Spleen (tissue), 11 donors: Measurements from ENCODE around the gene SNX30. TPM values are rescaled to one million over a fixed set of nuclear protein-coding genes. Genes with fewer than 3 reads are reported as not detected.
A peak's percentile ranks its signal among the peaks of the same experiment; 100 is the strongest.

Source experiments
- DNase-seq: peaks from one replicate; pipeline ENCODE4 v3.0.0-alpha.2; 2020
- H3K27ac ChIP-seq, 8 donors: fragments of 200-600 bp; sonication (generic) in 7 of 8; 1 replicate in 4 of 8; 2 replicates in 4 of 8; pipeline versions ENCODE4 v1.5.0 to v1.8.0; 2016 to 2021; ENCODE audit warnings: inconsistent platforms in 4 of 8, mild to moderate bottlenecking in 4 of 8, moderate library complexity in 1 of 8
- H3K27me3 ChIP-seq, 7 donors: fragments of 200-600 bp; sonication (generic) in 6 of 7; replicated peaks in 1 of 7; 1 replicate in 4 of 7; 2 replicates in 3 of 7; pipeline versions ENCODE4 v1.5.0 to v1.8.0; 2016 to 2021; ENCODE audit warnings: inconsistent platforms in 3 of 7, mild to moderate bottlenecking in 1 of 7
- H3K36me3 ChIP-seq, 6 donors: fragments of 200-600 bp; sonication (generic) in 5 of 6; 1 replicate in 4 of 6; 2 replicates in 2 of 6; pipeline versions ENCODE4 v1.5.0 to v1.8.0; 2016 to 2021; ENCODE audit warnings: inconsistent platforms in 2 of 6
- H3K4me1 ChIP-seq, 6 donors: fragments of 200-600 bp; sonication (generic) in 5 of 6; 1 replicate in 3 of 6; 2 replicates in 3 of 6; pipeline versions ENCODE4 v1.5.0 to v1.8.0; 2016 to 2021; ENCODE audit warnings: inconsistent platforms in 3 of 6
- H3K4me3 ChIP-seq, 8 donors: fragments of 200-600 bp; sonication (generic) in 7 of 8; 1 replicate in 4 of 8; 2 replicates in 4 of 8; pipeline versions ENCODE4 v1.5.0 to v1.8.0; 2016 to 2021; ENCODE audit warnings: inconsistent platforms in 4 of 8, mild to moderate bottlenecking in 4 of 8, moderate library complexity in 2 of 8
- H3K9me3 ChIP-seq, 8 donors: fragments of 200-600 bp; sonication (generic) in 7 of 8; 1 replicate in 4 of 8; 2 replicates in 4 of 8; pipeline versions ENCODE4 v1.5.0 to v1.8.0; 2016 to 2021; ENCODE audit warnings: inconsistent platforms in 4 of 8
- POLR2A ChIP-seq, 3 donors: fragments of 450-650 bp; IDR thresholded peaks; one replicate each; pipeline ENCODE4 v1.5.1; 2017; ENCODE audit warnings: antibody characterized with exemption in 3 of 3, mild to moderate bottlenecking in 1 of 3
- POLR2AphosphoS5 ChIP-seq, 3 donors: sonication (generic); formaldehyde crosslinking; IDR thresholded peaks; one replicate each; pipeline ENCODE4 v1.5.1; 2017; ENCODE audit warnings: antibody characterized with exemption in 3 of 3
- WGBS, 5 donors: extraction: QIAGEN DNeasy Blood & Tissue Kit in 3 of 5; methylation state at CpG; one replicate each; pipeline versions ENCODE4 v1.1.5 to v1.1.7; 2013 to 2018; 5-methylcytosine and 5-hydroxymethylcytosine counted together
- intact Hi-C: fragments of 100-400 bp; cut with DNase I; formaldehyde crosslinking; loops from one replicate; pipeline ENCODE4 v1.15.0; 2023; ENCODE audit warnings: low total_unique reads
- polyA plus RNA-seq, 3 donors: library from polyadenylated mRNA; stranded (reverse); fragments of 200-250 nt; gene quantifications; one replicate each; pipeline ENCODE4 v1.2.1, GENCODE V29; 2013
- total RNA-seq, 7 donors: library from RNA; depleted of rRNA in 3 of 7; stranded (reverse); fragments of >200 nt in 3 of 7; fragmentation: NEBNext Ultra II Directional in 4 of 7; extraction: Animal tissue kit (Norgen Biotek cat#: 25700) in 4 of 7; gene quantifications; one replicate each; pipeline versions ENCODE4 v1.1.0 to v1.2.1, GENCODE V29; 2016 to 2021
- TF ChIP-seq, protein P1 (sequence below), 11 experiments: fragments of 200-600 bp in 7 of 11; fragments of 450-650 bp in 4 of 11; sonication (generic) in 4 of 11; IDR thresholded peaks in 8 of 11; conservative IDR thresholded peaks in 3 of 11; 1 replicate in 7 of 11; 2 replicates in 4 of 11; pipeline versions ENCODE4 v1.4.0 to v1.8.0; 2016 to 2021; ENCODE audit warnings: antibody characterized with exemption in 11 of 11, inconsistent platforms in 4 of 11, mild to moderate bottlenecking in 1 of 11
- donor health status: healthy with polysubstance abuse.
- donor health status: DM: no; HTN: no; CAD: no; lungs with moderate emphysema.
- donor health status: DM: no; HTN: no; CAD: no.
- donor health status: Bipolar disorder and iron deficiency.
- donor health status: healthy.
- donor health status: DM: no; HTN: no; CAD: no.
- donor health status: DM: yes; HTN: yes; CAD: no.

SNX30 gene
- total and polyA plus RNA-seq, 10 donors = 1.2 to 23.3 (median 14.6) TPM

DNA sequence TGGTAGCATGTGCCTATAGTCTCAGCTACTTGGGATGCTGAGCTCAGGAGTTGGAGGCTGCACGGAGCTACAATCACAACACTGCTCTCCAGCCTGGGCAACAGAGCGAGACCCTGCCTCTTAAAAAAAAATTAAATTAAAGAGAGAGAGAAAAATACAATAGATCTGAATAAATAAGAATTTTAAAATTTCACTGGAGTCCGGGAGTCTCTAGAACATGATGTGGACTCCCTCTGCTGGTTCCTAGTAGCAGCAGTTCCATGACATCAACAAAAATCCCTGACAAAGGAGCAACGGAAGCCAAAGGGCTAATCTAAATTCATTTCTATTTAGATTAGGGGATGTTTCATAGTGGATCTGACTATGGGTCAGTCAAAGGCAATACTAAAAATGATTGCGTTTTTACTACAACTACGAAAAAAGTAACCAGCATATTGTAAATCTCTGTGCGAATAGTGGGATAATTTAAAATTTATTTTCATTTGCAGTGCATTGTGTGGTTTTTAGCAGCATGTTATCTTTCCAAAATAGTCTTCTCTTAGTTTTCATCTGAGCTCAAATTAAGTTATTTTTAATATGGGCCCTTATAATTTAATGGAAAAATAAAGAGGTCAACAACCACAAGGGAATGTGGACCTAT, 39.4 kb upstream of the SNX30 start:
- H3K4me3 ChIP-seq = no peak overlapping the region
- DNase-seq = no peak
- no peaks in the 10 kb centered on the region for H3K9me3 ChIP-seq
- TF ChIP-seq POLR2AphosphoS5 (IDR thresholded peaks at IDR 0.05) = no peak
- TF ChIP-seq, protein P1, sequence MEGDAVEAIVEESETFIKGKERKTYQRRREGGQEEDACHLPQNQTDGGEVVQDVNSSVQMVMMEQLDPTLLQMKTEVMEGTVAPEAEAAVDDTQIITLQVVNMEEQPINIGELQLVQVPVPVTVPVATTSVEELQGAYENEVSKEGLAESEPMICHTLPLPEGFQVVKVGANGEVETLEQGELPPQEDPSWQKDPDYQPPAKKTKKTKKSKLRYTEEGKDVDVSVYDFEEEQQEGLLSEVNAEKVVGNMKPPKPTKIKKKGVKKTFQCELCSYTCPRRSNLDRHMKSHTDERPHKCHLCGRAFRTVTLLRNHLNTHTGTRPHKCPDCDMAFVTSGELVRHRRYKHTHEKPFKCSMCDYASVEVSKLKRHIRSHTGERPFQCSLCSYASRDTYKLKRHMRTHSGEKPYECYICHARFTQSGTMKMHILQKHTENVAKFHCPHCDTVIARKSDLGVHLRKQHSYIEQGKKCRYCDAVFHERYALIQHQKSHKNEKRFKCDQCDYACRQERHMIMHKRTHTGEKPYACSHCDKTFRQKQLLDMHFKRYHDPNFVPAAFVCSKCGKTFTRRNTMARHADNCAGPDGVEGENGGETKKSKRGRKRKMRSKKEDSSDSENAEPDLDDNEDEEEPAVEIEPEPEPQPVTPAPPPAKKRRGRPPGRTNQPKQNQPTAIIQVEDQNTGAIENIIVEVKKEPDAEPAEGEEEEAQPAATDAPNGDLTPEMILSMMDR (IDR thresholded peaks at IDR 0.05 in 8 of 11, conservative IDR thresholded peaks at IDR 0.05 in 3 of 11) = peak in 5 of 11 experiments; percentile 11 to 31 (median 21)
- no peak for TF ChIP-seq POLR2A (IDR thresholded peaks at IDR 0.05)
- H3K36me3 ChIP-seq = peaks cover 0 to 69% (median 9%) of the 10 kb centered on the region in 6 donors
- H3K27ac ChIP-seq = no peak overlapping the region
- WGBS, 5 donors = 82 to 90% (median 87%) methylated on average over 7 of the region's 7 CpGs
- H3K4me1 ChIP-seq = peaks cover 0 to 51% (median 9%) of the 10 kb centered on the region in 6 donors
- H3K27me3 ChIP-seq = no peaks in the 10 kb centered on the region
- intact Hi-C loops = no loop called here

DNA sequence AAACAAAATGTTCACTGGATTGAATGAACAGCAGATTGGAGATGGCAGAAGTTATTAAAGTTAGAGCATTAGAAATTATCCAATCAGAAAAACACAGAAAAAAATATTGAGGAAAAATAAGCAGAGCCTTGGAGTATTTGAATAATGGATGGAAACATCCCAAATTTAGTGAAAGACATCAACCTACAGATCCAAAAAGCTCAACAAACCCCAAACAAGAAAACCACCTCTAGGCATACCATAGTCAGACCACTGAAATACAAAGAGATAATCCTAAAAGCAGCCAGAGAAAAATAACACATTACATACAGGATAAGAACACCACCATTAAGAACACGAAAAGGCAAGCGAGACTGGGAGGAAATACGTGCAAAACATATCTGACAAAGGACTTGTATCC, 37.9 kb upstream of the SNX30 start:
- 95 to 99% (median 96%) methylated on average over 3 of the region's 3 CpGs for WGBS, 5 donors
- Histone ChIP-seq H3K27ac (no peak overlapping the region), H3K4me3 (no peak overlapping the region), H3K36me3 (peaks cover 0 to 70% (median 9%) of the 10 kb centered on the region in 6 donors), H3K4me1 (peaks cover 10 to 63% (median 22%) of the 10 kb centered on the region in 6 donors), H3K9me3 (no peaks in the 10 kb centered on the region), H3K27me3 (no peaks in the 10 kb centered on the region)
- intact Hi-C loops = no loop called here
- no peak for DNase-seq
- TF ChIP-seq, protein P1 (IDR thresholded peaks at IDR 0.05 in 8 of 11, conservative IDR thresholded peaks at IDR 0.05 in 3 of 11) = no peak
- no peak for TF ChIP-seq POLR2AphosphoS5 (IDR thresholded peaks at IDR 0.05)
- TF ChIP-seq POLR2A (IDR thresholded peaks at IDR 0.05) = no peak

DNA sequence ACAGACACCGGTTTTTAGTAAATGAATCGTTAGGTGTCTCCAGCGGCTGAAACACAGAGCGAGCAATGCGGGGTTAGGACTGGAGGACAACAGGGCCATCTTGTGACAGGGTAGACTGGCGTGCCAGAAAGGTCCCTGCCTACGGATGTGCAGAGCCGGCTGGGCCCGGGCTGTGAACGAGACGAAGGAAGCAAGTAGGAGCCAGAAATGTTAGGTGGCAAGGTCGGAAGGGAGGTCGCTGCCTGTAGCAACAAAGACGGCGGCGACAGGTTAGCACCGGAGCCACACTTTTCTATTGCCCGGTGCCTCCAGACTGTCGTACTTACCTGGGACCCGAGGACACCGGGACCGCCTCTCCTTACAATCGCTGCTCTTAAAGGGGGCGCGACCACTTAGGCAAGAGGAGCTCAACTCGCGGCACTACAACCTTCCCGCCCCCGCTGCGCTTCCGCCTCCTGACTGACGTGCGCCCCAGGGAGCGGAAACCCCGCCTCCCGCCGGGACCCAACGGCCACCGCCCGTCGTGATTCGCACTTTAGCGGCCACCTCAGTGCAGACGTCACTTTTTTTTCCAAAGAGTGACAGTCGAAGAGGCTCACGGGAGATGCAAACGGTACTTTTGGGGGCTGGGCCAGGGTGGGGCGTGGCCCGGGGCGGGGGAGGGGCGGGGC, 32.8 kb upstream of the SNX30 start, which contains the start of gene INIP:
Gene INIP (minus strand): TSS at position 457 of the 671 bp plus-strand sequence. CDS start 1,632 bp downstream, outside the sequence.
- Histone ChIP-seq H3K9me3 (no peaks in the 10 kb centered on the region), H3K27ac (peak within 1 kb of the TSS; percentile 84 to 96 (median 94)), H3K36me3 (peaks cover 0 to 26% (median 2%) of the 10 kb centered on the region in 6 donors), H3K4me3 (peak within 1 kb of the TSS; percentile 56 to 84 (median 74)), H3K27me3 (no peaks in the 10 kb centered on the region), H3K4me1 (peaks cover 10 to 47% (median 25%) of the 10 kb centered on the region in 6 donors)
- TF ChIP-seq POLR2AphosphoS5 (IDR thresholded peaks at IDR 0.05) (peak; percentile 96 to 98 (median 97)), POLR2A (IDR thresholded peaks at IDR 0.05) (peak in 2 of 3 donors; percentile 63 to 66)
- TF ChIP-seq, protein P1 (IDR thresholded peaks at IDR 0.05 in 8 of 11, conservative IDR thresholded peaks at IDR 0.05 in 3 of 11) = peak in 5 of 11 experiments; percentile 4 to 46 (median 31)
- 0 to 1% (median 0%) methylated on average over 39 to 51 of the region's 51 CpGs for WGBS, 5 donors
- intact Hi-C loops = loop anchor here (5.0 kb wide), 1 partner anchor 35 kb away; the partner anchor contains the start of gene SNX30
- DNase-seq = peak; percentile 99
